HG03432 (cell line): ENCODE results near the gene IL4.

ENCODE experiments used
- ATAC-seq: cut with Tn5 transposase; IDR thresholded peaks from one replicate; pipeline ENCODE4 v1.9.1; 2021; ENCODE audit warnings: mild to moderate bottlenecking, moderate library complexity; ENCODE audit not compliant: unreplicated experiment

The IL4 gene

DNA sequence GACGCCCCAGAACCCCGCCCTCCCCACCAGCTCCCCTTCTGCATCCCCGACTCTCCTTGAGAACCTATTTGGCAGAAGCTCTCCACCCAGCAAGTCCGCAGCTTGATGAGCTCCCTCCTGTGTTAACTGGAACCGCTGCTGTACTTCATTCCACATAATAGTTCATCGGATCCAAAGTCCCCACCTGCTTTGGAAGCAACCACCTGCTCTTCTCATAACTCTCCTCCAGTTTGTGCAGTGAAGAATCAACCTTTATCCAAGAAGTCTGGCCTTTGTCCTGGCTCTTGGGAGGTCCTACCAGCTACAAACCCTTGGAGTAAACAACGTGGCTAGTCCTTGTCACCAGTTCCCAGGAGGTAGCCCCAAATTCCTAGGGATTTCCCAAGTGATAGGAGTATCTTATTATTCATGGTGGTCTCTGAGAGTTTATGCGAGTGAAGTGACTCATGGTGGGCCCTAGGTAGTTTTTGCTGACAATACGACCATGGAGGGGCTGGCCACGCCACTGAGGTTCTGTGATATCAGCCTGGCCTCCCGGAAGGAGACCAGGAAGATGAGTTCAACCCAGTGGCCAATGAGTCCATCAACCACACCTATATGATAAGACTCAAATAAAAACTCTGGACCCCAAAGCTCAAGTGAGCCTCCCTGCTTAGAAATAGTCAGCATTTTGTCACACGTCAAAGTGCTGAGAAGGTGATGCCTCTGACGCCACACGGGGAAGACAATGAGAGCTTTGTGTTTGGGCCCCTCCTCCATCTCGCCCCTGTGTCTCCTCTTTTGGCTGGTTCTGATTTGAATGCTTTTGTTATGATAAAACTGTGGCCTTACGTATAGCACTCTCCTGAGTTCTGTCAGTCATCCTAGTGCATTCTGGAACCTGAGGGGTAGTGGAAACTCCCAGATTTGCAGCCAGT, 3.6 kb upstream of the IL4 start:
- no peak for ATAC-seq

DNA sequence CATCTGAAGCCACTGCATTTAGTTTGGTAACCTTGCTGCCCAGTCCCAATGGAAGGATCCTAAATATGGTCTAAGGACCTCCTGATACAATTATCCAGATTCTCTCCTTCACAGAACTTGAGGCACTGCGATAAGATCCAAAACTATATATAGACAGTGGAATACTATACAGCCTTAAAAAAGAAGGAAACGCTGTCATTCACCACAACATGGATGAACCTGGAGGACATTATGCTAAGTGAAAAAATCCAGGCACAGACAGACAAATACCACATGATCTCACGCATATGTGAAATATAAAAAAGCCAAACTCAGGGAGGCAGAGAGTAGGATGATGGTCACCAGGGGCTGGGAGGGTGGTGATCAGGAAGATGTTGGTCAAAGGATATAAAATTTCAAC, 2.8 kb upstream of the IL4 start:
- ATAC-seq: no peak

DNA sequence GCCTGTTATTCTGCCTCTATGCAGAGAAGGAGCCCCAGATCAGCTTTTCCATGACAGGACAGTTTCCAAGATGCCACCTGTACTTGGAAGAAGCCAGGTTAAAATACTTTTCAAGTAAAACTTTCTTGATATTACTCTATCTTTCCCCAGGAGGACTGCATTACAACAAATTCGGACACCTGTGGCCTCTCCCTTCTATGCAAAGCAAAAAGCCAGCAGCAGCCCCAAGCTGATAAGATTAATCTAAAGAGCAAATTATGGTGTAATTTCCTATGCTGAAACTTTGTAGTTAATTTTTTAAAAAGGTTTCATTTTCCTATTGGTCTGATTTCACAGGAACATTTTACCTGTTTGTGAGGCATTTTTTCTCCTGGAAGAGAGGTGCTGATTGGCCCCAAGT, 301 bp upstream of the IL4 start:
- ATAC-seq: no peak

DNA sequence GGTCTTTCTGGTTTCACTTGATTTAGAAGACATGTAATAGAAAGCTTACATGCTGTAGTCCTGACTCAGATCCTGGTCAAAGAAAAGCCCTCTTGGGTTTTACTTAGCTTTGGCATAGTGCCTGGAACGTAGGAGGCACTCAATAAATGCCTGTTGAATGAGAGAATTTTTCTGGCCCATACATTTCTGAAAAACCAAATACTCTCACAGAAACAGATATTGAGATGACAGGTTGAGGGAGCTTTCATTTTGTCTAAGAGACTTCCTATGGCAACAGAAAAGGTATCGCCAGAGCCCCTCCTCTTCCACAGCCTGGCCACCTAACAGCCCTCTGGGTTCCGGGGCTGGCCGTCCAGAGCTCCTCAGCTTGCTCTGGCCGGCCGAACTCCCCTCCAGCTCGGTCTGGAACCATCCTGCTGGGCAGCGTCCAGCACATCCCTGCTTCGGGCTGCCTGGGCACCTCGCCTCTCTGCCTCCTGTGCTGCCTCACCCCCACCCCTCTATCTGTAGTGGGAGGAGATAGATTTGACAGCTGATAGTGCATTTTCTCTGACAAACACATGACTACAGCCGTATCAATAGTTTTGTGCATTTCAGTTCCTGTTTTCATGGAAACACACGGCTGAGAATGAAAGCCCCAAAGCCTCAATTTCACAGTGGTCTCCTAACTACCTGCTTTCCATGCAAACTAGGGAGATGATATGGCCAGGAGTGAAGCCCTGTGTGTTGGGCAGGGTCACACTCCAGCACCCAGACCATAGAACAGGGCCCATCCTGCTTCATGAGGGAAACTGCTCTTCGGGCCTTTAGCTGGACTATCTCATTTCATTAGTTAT, 1.1 kb downstream of the IL4 start:
- peak; percentile 85 for ATAC-seq

DNA sequence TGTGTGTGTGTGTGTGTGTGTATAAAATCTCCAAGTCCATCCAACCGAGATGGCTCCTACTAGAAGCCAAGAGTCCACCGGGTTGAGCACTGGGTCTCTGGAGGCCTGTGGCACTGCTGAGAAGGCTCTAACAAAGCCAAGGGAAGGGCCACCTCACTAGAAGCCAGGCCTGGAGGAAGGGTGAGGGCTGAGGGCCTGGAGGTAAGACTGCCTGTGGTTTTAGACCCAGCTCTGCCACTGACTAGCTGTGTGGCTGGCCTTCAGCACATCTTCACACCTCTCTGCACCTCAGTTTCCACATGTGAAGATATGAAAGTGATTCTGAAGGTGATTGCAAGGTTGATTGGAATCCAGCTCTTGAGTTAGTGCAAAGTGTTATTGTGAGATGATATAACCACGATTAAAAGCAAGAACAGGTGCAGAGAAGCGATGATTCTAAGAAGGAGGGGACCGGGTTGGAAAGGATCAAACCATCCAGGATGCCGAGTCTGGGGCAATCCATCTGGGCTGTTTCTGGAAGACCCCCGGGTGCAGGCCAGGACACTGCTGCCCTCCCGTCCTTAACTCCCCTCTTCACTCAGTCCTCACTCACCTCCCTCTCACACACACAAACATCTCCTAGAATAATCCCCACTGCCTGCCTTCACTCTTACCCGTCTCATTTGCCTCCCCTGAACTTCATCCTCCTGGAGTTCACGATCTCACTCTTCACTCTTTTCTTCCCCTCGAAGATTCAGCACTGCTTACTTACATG, 2.3 kb downstream of the IL4 start:
- ATAC-seq: no peak

DNA sequence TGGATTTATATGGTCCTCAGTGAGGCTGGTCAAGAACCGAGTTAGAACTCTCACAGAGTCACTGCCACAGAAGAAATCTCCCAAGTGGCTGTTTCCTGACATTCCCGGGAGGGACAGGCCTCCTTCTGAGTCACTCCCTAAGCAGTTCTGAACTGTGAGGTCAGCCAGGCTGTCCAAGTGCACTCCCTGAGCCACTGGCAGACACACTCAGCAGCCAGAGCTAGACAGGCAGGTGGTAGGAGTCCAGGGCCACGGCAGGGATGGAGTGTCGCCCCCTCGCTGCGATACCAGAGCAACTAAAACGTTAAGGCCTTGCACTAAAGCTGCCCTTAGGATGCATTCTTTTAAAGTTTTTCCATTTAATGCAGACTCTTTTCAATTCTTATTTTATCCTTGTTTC, 3.4 kb downstream of the IL4 start:
- no peak for ATAC-seq

DNA sequence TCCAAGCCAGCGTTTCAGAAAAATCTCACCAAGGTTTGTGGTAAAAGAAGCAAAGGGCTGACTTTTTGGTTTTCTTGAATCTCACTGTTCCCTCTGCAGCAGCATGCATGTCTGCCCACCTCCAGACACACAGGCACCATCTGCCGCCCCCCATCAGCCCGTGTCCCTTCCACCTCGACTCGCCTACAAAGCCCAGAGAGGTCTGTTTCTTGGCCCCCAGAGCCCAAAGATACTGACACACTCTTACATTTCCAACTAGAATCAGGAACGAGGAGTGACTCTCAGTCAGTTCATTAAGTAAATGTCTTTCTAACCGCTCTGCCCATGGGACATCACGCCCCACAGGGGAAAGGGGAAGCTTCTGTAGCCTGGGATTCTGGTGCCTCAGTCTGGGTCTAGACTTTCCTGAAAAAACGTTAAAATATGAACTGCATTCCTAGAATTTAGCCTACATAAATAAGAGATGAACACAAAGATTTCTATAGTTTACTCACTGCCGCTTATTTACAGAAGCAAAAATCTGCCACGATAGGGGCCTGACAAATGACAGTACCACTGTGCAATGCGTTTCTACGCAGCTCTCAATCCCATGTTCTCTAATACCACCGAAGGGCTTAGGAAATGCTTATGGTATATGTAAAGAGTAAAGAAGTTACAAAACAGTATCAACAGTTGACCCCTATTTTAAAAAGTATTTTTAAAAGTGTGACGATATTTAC, 4.1 kb downstream of the IL4 start:
- no peak for ATAC-seq

DNA sequence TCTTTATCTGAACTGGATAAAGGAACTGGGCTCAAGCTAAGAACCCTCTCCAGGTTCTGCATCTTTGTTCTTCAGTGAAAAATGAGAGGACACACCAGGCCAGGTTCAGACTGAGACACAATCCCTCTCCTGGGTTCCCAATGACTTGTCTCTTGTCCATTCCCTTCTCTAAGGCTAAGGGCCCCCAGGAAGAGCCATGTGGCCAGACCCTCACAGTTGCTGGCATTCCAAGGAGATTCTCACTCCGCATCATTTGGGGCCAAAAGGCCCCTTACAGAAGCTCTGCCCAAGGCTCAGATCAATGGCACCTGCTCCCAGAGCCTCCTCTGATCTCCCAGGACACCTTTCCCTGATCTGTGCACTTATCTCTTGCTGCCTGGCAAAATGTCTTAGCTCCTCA, 4.9 kb downstream of the IL4 start:
- no peak for ATAC-seq

DNA sequence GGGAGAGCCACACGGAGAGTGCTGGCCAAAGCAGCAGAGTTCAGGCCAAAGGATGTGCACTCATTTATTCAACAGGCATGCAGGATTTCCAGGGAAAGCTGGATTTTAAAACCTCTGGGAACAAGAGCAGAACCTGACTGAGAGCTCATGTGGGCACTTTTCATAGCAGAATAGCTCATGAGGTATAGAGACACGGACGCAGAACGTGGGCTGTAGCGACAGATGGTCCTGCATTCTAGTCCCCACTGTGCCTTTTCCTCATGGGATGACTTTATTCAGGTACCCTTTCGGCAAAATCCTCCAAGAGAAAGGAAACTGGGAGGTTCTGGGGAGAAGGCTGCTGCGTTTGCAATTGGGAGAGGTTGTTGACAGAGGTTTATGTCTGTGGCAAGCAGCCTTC, 5.4 kb downstream of the IL4 start:
- ATAC-seq: no peak

DNA sequence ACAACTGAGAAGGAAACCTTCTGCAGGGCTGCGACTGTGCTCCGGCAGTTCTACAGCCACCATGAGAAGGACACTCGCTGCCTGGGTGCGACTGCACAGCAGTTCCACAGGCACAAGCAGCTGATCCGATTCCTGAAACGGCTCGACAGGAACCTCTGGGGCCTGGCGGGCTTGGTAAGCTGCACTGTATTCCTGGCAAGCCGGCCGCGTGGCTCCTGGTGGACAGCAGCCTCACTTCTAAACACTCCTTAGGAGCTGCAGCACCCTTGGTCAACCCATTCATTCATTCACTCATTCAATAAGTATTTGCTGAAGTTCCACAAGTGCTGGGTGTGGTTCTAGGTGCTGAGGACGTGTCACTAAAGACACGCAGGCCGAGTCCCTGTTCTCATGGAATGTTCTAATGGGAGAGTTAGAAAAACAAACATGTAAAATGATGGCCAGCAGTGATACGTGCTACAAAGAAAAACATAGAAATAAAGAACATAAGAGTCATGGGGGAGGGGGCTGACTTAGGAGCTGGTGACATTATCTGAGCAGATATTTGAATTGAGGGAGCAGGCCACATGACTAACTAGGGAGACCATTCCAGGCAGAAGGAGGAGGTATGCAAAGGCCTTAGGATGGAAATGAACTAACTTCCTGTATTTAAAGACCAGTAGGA, 6.1 kb downstream of the IL4 start:
- ATAC-seq: no peak

DNA sequence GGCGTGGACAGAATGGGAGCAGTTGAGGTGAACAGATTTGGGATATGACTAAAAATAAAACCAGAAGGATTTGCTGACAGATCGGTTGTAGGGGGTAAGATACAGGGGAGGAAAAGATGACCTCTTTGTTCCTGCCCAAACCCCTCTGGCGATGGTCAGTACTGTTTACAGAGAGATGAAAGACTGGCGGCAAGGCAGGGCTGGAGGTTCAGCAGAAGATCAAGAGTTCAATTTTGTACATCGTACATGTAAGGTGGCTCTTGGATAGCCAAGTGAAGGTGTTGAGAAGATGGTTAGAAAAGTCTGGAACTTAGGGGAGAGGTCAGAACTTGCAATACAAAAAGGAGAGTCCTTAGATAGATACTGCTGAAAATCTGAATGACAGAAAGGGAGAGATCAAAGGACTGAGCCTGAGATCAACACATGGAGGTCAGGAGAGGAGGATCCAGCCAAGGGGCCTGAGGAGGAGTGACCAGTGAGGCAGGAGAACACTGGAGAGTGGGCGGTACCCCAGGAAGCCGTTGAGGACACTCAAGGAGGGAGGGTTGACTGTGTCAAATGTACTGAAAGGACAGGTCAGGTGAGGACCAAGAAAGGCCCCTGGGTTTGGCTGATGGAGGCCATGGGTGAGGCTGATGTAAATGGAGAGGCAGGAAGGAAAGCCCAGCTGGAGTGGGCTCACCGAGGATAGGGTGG, 7.1 kb downstream of the IL4 start:
- no peak for ATAC-seq

DNA sequence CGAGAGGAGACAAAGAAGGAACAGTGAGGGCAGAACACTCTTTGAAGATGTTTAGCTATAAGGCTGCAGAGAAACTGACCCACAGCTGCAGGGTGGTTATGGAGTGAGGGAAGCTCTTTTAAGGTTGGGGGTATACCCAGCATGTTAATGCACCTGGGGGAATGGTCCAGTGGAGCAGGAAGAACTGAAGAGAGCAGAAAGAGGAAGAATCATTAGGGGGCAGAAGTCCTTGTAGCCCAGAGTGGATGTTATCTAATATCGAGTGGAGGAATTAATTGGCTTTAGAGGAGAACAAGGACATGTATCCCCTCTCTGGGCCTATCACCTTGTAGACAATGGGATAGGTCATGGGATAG, 7.7 kb downstream of the IL4 start:
- ATAC-seq: no peak

DNA sequence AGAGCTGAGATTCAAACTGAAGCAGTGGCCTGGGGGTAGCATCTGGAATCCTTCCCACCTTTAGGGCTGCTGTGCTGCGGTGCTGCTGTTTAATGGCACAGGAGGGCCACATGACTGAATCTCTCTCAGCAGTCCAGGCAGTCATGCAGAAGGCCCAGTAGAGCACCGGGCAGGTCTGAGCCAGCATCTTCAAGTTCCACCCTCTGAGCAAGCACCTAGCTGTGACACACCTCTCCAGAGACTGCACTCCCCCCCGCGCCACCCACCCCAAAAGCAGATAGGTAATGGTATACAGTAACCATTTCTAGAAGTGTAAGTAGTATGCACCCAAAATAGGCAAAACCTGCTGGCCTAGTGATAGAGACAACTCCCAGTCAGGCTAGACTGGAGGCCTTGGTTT, 8.2 kb downstream of the IL4 start:
- no peak for ATAC-seq

DNA sequence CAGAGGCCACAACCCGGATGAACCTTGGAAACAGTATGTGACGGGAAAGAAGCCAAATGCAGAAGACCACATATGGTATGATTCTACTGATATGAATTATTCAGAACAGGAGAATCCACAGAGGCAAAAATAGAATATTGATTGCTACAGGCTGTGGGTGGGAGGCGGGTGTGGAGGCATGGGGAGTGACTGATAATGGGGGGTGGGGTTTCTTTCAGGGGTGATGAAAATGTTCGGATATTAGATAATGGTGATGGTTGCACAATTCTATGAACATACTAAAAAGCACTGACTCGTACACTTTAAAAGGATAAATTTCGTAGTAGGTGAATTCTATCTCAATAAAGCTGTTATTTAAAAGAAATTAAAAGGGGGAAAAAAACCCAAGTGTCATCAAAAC, 10.7 kb downstream of the IL4 start:
- no peak for ATAC-seq

DNA sequence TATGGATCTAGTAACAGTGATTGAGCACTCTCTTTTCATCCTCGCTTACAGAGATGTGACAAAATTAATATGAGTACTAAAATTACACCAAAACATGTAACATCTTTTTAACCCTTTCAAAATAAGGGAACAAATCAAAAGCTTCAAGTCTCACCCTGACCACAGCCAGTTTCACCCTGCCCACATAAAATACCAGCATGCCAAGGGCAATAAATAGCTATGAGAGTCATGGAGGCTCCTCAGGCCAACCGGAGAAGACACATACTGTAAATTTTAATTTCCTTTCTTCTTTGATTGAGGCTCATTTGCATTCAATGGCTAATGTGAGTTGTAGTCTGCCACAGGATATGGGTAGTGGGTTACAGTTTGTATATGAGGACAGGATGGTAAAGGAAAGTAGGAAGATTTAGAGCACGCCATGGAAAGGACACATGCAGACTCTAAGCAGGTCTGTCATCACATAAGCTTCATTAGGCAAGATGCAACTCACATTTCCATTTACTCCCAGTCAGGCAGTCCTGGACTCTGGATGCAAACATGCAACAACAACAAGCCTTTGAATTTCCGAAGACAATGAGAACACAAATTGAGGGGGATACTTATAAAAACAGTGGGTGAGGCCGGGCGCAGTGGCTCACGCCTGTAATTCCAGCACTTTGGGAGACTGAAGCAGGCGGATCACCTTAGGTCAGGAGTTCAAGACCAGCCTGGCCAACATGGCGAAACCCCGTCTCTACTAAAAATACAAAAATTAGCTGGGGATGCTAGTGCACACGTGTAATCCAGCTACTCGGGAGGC, 11.3 kb downstream of the IL4 start:
- peak; percentile 35 for ATAC-seq

DNA sequence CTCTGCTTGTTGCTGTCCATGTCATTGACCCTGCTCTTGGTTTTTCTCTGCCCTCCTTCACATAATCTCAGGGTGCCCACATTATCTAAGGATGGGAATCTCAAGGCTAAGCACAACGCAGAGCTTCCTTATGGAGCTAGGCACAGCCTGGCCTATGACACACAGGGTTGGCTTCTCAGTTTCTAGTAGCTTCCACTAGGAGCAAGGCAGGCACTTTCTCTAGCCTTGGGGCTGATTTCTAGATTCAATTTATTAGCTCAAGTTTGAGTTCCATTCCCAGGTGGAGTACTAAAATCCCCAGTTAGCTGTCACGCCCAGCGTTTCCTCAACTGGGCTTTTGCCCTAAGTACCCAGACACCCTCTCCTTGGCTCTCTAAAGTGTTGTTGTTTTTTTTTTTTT, 12.4 kb downstream of the IL4 start:
- ATAC-seq: no peak

DNA sequence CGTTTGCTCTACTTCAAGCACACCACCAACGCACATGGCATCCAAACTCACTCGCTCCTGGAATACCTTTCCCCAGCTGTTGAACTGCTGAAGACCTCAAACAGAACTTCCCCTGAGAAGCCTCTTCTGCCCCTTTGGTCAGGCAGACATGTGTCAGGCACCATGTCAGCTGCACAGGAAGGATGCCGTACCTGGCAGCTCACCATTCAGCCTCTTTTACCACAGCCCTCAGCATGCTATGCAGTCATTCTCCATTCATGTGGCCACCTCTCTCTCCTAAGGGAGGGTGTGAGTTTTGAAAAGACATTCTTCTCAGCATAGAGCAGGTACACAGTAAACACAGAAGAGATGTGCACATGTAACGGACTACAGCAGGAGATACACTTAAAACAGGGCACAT, 14.2 kb downstream of the IL4 start:
- ATAC-seq: no peak

DNA sequence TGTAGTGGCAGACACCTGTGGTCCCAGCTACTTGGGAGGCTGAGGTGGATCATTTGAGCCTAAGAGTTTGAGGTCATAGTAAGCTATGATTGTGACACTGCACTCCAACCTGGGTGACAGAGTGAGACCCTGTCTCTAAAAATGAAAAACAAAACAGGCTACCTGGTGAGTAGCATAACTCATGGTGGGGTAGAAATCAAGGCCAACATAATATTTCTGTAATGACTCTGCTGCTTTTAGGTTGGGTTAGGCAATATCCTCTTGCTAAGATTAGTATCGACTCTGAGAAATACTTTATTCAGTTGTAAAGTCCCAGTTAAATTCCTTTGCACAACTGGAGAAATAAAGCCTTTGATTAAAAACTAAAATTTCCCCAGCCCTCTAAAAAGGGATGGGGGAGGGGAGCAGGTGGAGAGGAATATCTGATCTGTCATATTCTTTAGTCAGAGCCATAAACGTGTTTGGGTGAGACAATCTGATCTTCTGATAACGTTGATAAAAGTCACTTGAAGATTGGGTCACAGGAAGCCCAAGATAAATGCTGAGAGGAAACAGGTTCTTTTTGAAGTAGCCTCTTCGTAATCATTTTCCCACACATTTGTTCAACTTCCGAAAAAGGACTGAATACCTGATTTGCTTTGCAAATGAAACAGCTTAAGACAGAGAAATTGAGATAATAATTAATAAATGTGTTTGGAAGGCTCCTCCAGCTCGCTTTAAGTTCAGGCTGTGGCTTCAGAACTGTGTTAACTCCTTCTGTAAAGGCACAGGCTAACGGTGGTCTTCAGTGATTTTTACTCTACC, 14.9 kb downstream of the IL4 start:
- ATAC-seq: peak; percentile 43
